ENCODE data around the gene TSACC. TPM values are rescaled to one million over a fixed set of nuclear protein-coding genes. Genes with fewer than 3 reads are reported as not detected.

The TSACC gene
- total RNA-seq, 1 donor from 2014 or later = not detected

GRCh38 chr1:156295391-156295947 lies 42.9 kb upstream of the TSACC start, which contains the start of gene GLMP:
TSS of gene GLMP (minus strand) at chr1:156295679. CDS start at chr1:156295645, 34 bp downstream.
- TF ChIP-seq CTCF (IDR thresholded peaks at IDR 0.05) = no peak
- H3K36me3 Mint-ChIP-seq (ENCODE audit: low read depth) = peaks cover 2% of the 10 kb centered on the region
- DNase-seq (ENCODE audit: low spot score) = no peak
- H3K4me3 Mint-ChIP-seq (ENCODE audit: unreplicated experiment) = peak within 1 kb of the TSS; percentile 87
- peak within 1 kb of the TSS; percentile 87 for H3K27ac Mint-ChIP-seq (ENCODE audit: unreplicated experiment)
- no peaks in the 10 kb centered on the region for H3K27me3 Mint-ChIP-seq (ENCODE audit: low read depth)
- peaks cover 41% of the 10 kb centered on the region for H3K4me1 Mint-ChIP-seq (ENCODE audit: low read depth)
- no peaks in the 10 kb centered on the region for H3K9me3 Mint-ChIP-seq (ENCODE audit: low read depth)

- Mint-ChIP-seq H3K36me3 (ENCODE audit: low read depth) (peaks cover 1% of the 10 kb centered on the region), H3K4me3 (ENCODE audit: unreplicated experiment) (no peak within 1 kb of the TSS), H3K27ac (ENCODE audit: unreplicated experiment) (no peak within 1 kb of the TSS), H3K27me3 (ENCODE audit: low read depth) (no peaks in the 10 kb centered on the region), H3K9me3 (ENCODE audit: low read depth) (no peaks in the 10 kb centered on the region), H3K4me1 (ENCODE audit: low read depth) (peaks cover 19% of the 10 kb centered on the region)
- TF ChIP-seq CTCF (IDR thresholded peaks at IDR 0.05) = no peak
- DNase-seq (ENCODE audit: low spot score) = no peak
These were observed 39.4 kb upstream of the TSACC start, which contains the start of gene VHLL for GRCh38 chr1:156298852-156299357. TSS of gene VHLL (minus strand) at chr1:156299307. CDS start at chr1:156299189, 118 bp downstream.

- H3K27ac Mint-ChIP-seq (ENCODE audit: unreplicated experiment) = no peak overlapping the region
- no peak for TF ChIP-seq CTCF (IDR thresholded peaks at IDR 0.05)
- no peaks in the 10 kb centered on the region for H3K27me3 Mint-ChIP-seq (ENCODE audit: low read depth)
- no peaks in the 10 kb centered on the region for H3K4me1 Mint-ChIP-seq (ENCODE audit: low read depth)
- H3K4me3 Mint-ChIP-seq (ENCODE audit: unreplicated experiment) = no peak overlapping the region
- H3K36me3 Mint-ChIP-seq (ENCODE audit: low read depth) = peaks cover 12% of the 10 kb centered on the region
- DNase-seq (ENCODE audit: low spot score) = no peak
- no peaks in the 10 kb centered on the region for H3K9me3 Mint-ChIP-seq (ENCODE audit: low read depth)
These were observed 35.1 kb upstream of the TSACC start for GRCh38 chr1:156303241-156303640.

- no peak for TF ChIP-seq CTCF (IDR thresholded peaks at IDR 0.05)
- Mint-ChIP-seq H3K27me3 (ENCODE audit: low read depth) (no peaks in the 10 kb centered on the region), H3K4me1 (ENCODE audit: low read depth) (no peaks in the 10 kb centered on the region), H3K27ac (ENCODE audit: unreplicated experiment) (no peak overlapping the region), H3K9me3 (ENCODE audit: low read depth) (no peaks in the 10 kb centered on the region), H3K36me3 (ENCODE audit: low read depth) (peaks cover 23% of the 10 kb centered on the region), H3K4me3 (ENCODE audit: unreplicated experiment) (no peak overlapping the region)
- DNase-seq (ENCODE audit: low spot score) = no peak
These were observed 33.1 kb upstream of the TSACC start for GRCh38 chr1:156305215-156305614.

GRCh38 chr1:156308078-156308477 lies 30.2 kb upstream of the TSACC start:
- no peaks in the 10 kb centered on the region for H3K27me3 Mint-ChIP-seq (ENCODE audit: low read depth)

More at GRCh38 chr1:156308078-156308477, 30.2 kb upstream of the TSACC start:
- no peaks in the 10 kb centered on the region for H3K4me1 Mint-ChIP-seq (ENCODE audit: low read depth)
- peaks cover 34% of the 10 kb centered on the region for H3K36me3 Mint-ChIP-seq (ENCODE audit: low read depth)
- DNase-seq (ENCODE audit: low spot score) = no peak
- TF ChIP-seq CTCF (IDR thresholded peaks at IDR 0.05) = no peak
- no peak overlapping the region for H3K4me3 Mint-ChIP-seq (ENCODE audit: unreplicated experiment)
- H3K27ac Mint-ChIP-seq (ENCODE audit: unreplicated experiment) = no peak overlapping the region
- no peaks in the 10 kb centered on the region for H3K9me3 Mint-ChIP-seq (ENCODE audit: low read depth)
